Measurements from ENCODE around the gene ANO2.

Gene ANO2

DNA sequence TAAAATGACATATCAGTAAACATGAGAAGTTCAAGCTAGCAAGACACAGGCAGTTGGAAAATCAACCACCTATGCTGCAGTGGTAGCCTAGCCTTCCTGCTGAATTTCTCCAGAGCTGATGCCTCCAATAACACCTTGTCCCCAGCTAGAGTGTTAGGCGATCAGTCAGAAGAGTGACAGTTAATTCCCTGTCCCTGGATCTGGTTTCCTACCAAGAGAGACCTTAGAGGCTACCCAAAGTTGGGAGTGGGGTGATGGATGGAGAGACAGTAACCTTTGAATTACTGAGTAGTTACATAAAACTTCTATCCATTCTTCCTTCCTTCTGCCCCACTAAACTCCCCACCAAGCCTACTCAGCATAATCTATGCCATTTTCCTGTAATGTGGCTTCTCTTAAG, 1.9 kb upstream of the ANO2 start:
- H4K20me1 ChIP-seq (ENCODE audit: insufficient read depth, low read length): no peaks in the 10 kb centered on the region
- no peak overlapping the region for H3K4me3 ChIP-seq (ENCODE audit: low read length)
- H3K9ac ChIP-seq (ENCODE audit: low read length): no peak overlapping the region
- no peaks in the 10 kb centered on the region for H3K9me3 ChIP-seq (ENCODE audit: insufficient read depth, low read length)
- H3K79me2 ChIP-seq (ENCODE audit: low read length): no peaks in the 10 kb centered on the region
- peaks cover 19% of the 10 kb centered on the region for H3K27me3 ChIP-seq (ENCODE audit: low read depth, low read length)
- H3K27ac ChIP-seq (ENCODE audit: low read length): no peak overlapping the region
- no peak overlapping the region for H3K4me2 ChIP-seq (ENCODE audit: low read length)
- H3K36me3 ChIP-seq (replicated peaks; ENCODE audit: low read depth, low read length): no peaks in the 10 kb centered on the region
- TF ChIP-seq, protein P1, sequence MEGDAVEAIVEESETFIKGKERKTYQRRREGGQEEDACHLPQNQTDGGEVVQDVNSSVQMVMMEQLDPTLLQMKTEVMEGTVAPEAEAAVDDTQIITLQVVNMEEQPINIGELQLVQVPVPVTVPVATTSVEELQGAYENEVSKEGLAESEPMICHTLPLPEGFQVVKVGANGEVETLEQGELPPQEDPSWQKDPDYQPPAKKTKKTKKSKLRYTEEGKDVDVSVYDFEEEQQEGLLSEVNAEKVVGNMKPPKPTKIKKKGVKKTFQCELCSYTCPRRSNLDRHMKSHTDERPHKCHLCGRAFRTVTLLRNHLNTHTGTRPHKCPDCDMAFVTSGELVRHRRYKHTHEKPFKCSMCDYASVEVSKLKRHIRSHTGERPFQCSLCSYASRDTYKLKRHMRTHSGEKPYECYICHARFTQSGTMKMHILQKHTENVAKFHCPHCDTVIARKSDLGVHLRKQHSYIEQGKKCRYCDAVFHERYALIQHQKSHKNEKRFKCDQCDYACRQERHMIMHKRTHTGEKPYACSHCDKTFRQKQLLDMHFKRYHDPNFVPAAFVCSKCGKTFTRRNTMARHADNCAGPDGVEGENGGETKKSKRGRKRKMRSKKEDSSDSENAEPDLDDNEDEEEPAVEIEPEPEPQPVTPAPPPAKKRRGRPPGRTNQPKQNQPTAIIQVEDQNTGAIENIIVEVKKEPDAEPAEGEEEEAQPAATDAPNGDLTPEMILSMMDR (IDR thresholded peaks at IDR 0.05; ENCODE audit: low read depth, low read length): no peak
- no peak for TF ChIP-seq EZH2phosphoT487 (IDR thresholded peaks at IDR 0.05; ENCODE audit: low read depth)
- no peak overlapping the region for H2AFZ ChIP-seq (ENCODE audit: low read depth, low read length)
- H3K4me1 ChIP-seq (ENCODE audit: low read length): no peaks in the 10 kb centered on the region

DNA sequence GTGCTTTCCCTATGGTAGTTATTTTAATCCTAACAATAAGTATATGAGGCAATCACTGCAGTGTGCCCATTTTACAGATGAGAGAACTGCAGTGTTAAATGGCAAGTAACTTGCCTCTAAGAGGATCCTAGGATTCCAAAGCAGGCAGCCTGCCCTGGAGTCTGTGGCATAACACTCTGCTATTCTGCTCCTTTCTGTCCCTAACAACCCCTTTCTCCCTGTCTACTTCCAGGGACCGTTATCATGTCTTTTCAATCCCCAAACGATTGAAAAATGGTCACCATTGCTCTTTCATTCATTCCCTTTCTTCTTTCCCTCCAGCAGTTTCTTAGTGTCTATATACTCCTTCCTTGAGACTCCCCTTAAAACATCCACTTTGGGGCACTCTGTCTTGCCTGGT, 1.3 kb upstream of the ANO2 start:
- H3K79me2 ChIP-seq (ENCODE audit: low read length): no peaks in the 10 kb centered on the region

DNA sequence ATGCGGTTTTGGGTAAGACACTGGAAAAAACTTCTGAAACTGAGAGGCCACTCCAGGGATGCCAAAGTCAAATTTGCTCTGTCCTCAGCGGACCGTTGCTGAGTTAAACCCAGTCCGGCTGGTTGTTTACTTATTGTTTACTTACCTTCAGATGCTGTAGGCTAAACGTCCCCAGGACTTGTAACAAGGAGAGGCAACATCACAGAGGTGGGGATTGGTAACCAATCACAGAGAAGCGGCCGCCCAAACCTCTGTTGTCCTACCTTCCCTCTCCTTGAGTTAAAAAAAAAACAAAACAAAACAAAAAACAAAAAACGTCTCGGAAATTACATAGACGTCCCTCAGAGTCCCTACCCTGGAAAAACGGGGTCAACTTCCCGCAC, 380 bp downstream of the ANO2 start:
- Histone ChIP-seq H3K4me1 (ENCODE audit: low read length) (no peaks in the 10 kb centered on the region), H3K9me3 (ENCODE audit: insufficient read depth, low read length) (no peaks in the 10 kb centered on the region), H3K79me2 (ENCODE audit: low read length) (no peaks in the 10 kb centered on the region), H3K27ac (ENCODE audit: low read length) (no peak overlapping the region), H3K4me2 (ENCODE audit: low read length) (no peak overlapping the region), H3K9ac (ENCODE audit: low read length) (no peak overlapping the region), H3K36me3 (replicated peaks; ENCODE audit: low read depth, low read length) (no peaks in the 10 kb centered on the region), H3K4me3 (ENCODE audit: low read length) (no peak overlapping the region), H2AFZ (ENCODE audit: low read depth, low read length) (no peak overlapping the region), H3K27me3 (ENCODE audit: low read depth, low read length) (peaks cover 5% of the 10 kb centered on the region; the same call in 1 of the 2 replicates), H4K20me1 (ENCODE audit: insufficient read depth, low read length) (no peaks in the 10 kb centered on the region)
- TF ChIP-seq EZH2phosphoT487 (IDR thresholded peaks at IDR 0.05; ENCODE audit: low read depth): no peak
- TF ChIP-seq, protein P1 (IDR thresholded peaks at IDR 0.05; ENCODE audit: low read depth, low read length): no peak

More for the DNA sequence above, 1.3 kb upstream of the ANO2 start:
- no peaks in the 10 kb centered on the region for H3K36me3 ChIP-seq (replicated peaks; ENCODE audit: low read depth, low read length)
- H3K4me3 ChIP-seq (ENCODE audit: low read length): no peak overlapping the region
- H3K9ac ChIP-seq (ENCODE audit: low read length): no peak overlapping the region
- TF ChIP-seq, protein P1 (IDR thresholded peaks at IDR 0.05; ENCODE audit: low read depth, low read length): no peak
- TF ChIP-seq EZH2phosphoT487 (IDR thresholded peaks at IDR 0.05; ENCODE audit: low read depth): no peak
- H4K20me1 ChIP-seq (ENCODE audit: insufficient read depth, low read length): no peaks in the 10 kb centered on the region
- no peak overlapping the region for H3K27ac ChIP-seq (ENCODE audit: low read length)
- peaks cover 13% of the 10 kb centered on the region for H3K27me3 ChIP-seq (ENCODE audit: low read depth, low read length)
- H3K4me2 ChIP-seq (ENCODE audit: low read length): no peak overlapping the region
- H2AFZ ChIP-seq (ENCODE audit: low read depth, low read length): no peak overlapping the region
- H3K9me3 ChIP-seq (ENCODE audit: insufficient read depth, low read length): no peaks in the 10 kb centered on the region
- no peaks in the 10 kb centered on the region for H3K4me1 ChIP-seq (ENCODE audit: low read length)

DNA sequence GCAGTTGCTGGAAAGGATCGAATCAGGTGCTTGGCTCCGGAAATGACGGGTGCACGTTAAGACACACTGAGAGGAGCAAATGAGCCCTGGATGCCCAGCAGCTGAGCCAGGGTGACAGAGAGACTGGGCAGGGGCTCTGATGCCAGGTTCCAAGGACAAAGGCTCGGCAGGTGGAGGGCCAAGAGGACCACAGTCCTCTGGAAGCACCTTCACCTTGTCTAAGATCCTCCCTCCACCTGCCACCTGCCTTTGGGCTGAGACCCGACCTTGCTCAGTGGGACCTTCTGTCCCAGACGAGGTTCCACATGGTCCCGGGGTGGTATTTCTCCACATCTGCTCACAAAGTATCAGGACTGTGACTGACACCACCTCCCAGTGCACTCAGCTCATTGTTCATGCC, 1.0 kb downstream of the ANO2 start:
- Histone ChIP-seq H3K79me2 (ENCODE audit: low read length) (no peaks in the 10 kb centered on the region), H4K20me1 (ENCODE audit: insufficient read depth, low read length) (no peaks in the 10 kb centered on the region), H3K4me3 (ENCODE audit: low read length) (no peak overlapping the region), H3K4me1 (ENCODE audit: low read length) (no peaks in the 10 kb centered on the region), H2AFZ (ENCODE audit: low read depth, low read length) (no peak overlapping the region), H3K36me3 (replicated peaks; ENCODE audit: low read depth, low read length) (no peaks in the 10 kb centered on the region), H3K27ac (ENCODE audit: low read length) (no peak overlapping the region), H3K27me3 (ENCODE audit: low read depth, low read length) (peaks cover 4% of the 10 kb centered on the region; the same call in 1 of the 2 replicates), H3K9me3 (ENCODE audit: insufficient read depth, low read length) (no peaks in the 10 kb centered on the region), H3K4me2 (ENCODE audit: low read length) (no peak overlapping the region), H3K9ac (ENCODE audit: low read length) (no peak overlapping the region)
- TF ChIP-seq, protein P1 (IDR thresholded peaks at IDR 0.05; ENCODE audit: low read depth, low read length): no peak
- TF ChIP-seq EZH2phosphoT487 (IDR thresholded peaks at IDR 0.05; ENCODE audit: low read depth): no peak
